SK-N-SH (cell line): Measurements from ENCODE around the gene BPIFA3. TPM values are rescaled to one million over a fixed set of nuclear protein-coding genes. Genes with fewer than 3 reads are reported as not detected.

Experiments used
- CTCF ChIA-PET: fragments of 300-600, 350-600 bp; formaldehyde crosslinking; extraction: SDS; loops from one replicate; lab custom pipeline; 2021; lab: Yijun Ruan, JAX
- POLR2A ChIA-PET: fragments of 350-600 bp; sonication (Branson Sonifier 250); formaldehyde crosslinking; extraction: SDS; loops from one replicate; lab custom pipeline; 2020; ENCODE audit warnings: antibody characterized with exemption, inconsistent platforms; lab: Yijun Ruan, JAX
- DNase-seq: peaks from one replicate; pipeline ENCODE4 v3.0.0; 2012
- H2AFZ ChIP-seq: fragments of 200-600 bp; sonication (generic); 2 replicates; pipeline ENCODE4 v1.8.1; 2016; ENCODE audit warnings: antibody characterized with exemption, mild to moderate bottlenecking, low read depth
- H3F3A ChIP-seq: fragments of 200-600 bp; sonication (generic); replicated peaks from 2 replicates; pipeline ENCODE3; 2016; ENCODE audit warnings: antibody characterized with exemption, mild to moderate bottlenecking; ENCODE audit not compliant: insufficient read depth
- H3K27ac ChIP-seq, 2 experiments: fragments of 200-500 bp in 1 of 2; fragments of 200-600 bp in 1 of 2; sonication (Bioruptor generic) in 1 of 2; sonication (generic), shearing (Covaris generic) in 1 of 2; 2 replicates each; pipeline versions ENCODE4 v1.5.1 to v1.6.1; 2014 to 2016; ENCODE audit warnings: low read depth in 2 of 2, inconsistent platforms in 1 of 2, low read length in 1 of 2, mild to moderate bottlenecking in 1 of 2, mixed read lengths in 1 of 2
- H3K27me3 ChIP-seq: fragments of 200-600 bp; sonication (generic), shearing (Covaris generic); 2 replicates; pipeline ENCODE4 v1.6.1; 2016; ENCODE audit warnings: mixed run types; ENCODE audit not compliant: insufficient read depth
- H3K36me3 ChIP-seq, 2 experiments: fragments of 200-500 bp in 1 of 2; fragments of 200-600 bp in 1 of 2; sonication (Bioruptor generic) in 1 of 2; sonication (generic) in 1 of 2; replicated peaks in 1 of 2; 2 replicates each; pipeline versions ENCODE3 to v1.5.1; 2014 to 2016; ENCODE audit warnings: low read length in 1 of 2, mild to moderate bottlenecking in 1 of 2; ENCODE audit not compliant: insufficient read depth in 2 of 2, control insufficient read depth in 1 of 2
- H3K4me1 ChIP-seq, 2 experiments: fragments of 200-500 bp in 1 of 2; fragments of 200-600 bp in 1 of 2; sonication (Bioruptor generic) in 1 of 2; sonication (generic), shearing (Covaris generic) in 1 of 2; 2 replicates each; pipeline versions ENCODE4 v1.5.1 to v1.6.1; 2014 to 2016; ENCODE audit warnings: low read depth in 1 of 2, low read length in 1 of 2, mixed run types in 1 of 2; ENCODE audit not compliant: insufficient read depth in 2 of 2, control insufficient read depth in 1 of 2
- H3K4me2 ChIP-seq: fragments of 200-600 bp; sonication (generic), shearing (Covaris generic); 2 replicates; pipeline ENCODE4 v1.6.1; 2017; ENCODE audit warnings: mixed run types
- H3K4me3 ChIP-seq, 2 experiments: fragments of 200-500 bp in 1 of 2; fragments of 200-600 bp in 1 of 2; sonication (Bioruptor generic) in 1 of 2; sonication (generic), shearing (Covaris generic) in 1 of 2; 2 replicates each; pipeline versions ENCODE4 v1.5.1 to v1.8.1; 2014 to 2016; ENCODE audit warnings: low read depth in 2 of 2, inconsistent platforms in 1 of 2, low read length in 1 of 2, mild to moderate bottlenecking in 1 of 2, mixed read lengths in 1 of 2, moderate library complexity in 1 of 2
- H3K79me2 ChIP-seq: fragments of 200-600 bp; sonication (generic); 2 replicates; pipeline ENCODE4 v1.8.1; 2017; ENCODE audit warnings: mild to moderate bottlenecking; ENCODE audit not compliant: insufficient read depth
- H3K9ac ChIP-seq: fragments of 200-600 bp; sonication (generic); 2 replicates; pipeline ENCODE4 v1.6.1; 2017; ENCODE audit warnings: mixed run types
- H3K9me2 ChIP-seq: fragments of 200-600 bp; sonication (generic); 2 replicates; pipeline ENCODE4 v1.6.1; 2017; ENCODE audit warnings: mixed run types
- H3K9me3 ChIP-seq: fragments of 200-600 bp; sonication (generic); 2 replicates; pipeline ENCODE4 v1.6.1; 2017; ENCODE audit warnings: mixed run types, mild to moderate bottlenecking, moderate library complexity
- H4K20me1 ChIP-seq: fragments of 200-600 bp; sonication (generic); 2 replicates; pipeline ENCODE4 v1.6.1; 2017; ENCODE audit warnings: mild to moderate bottlenecking, mixed run types; ENCODE audit not compliant: insufficient read depth
- EP300 ChIP-seq, 2 experiments: IDR thresholded peaks; 2 replicates each; pipeline versions ENCODE4 v1.4.0 to v1.6.1; 2012; ENCODE audit warnings: borderline replicate concordance in 1 of 2, low read depth in 1 of 2, low read length in 1 of 2
- EZH2phosphoT487 ChIP-seq: fragments of 200-600 bp; sonication (generic); IDR thresholded peaks from 2 replicates; pipeline ENCODE4 v1.6.1; 2017; ENCODE audit warnings: low read depth, mixed run types, mild to moderate bottlenecking, antibody characterized with exemption, moderate library complexity, borderline replicate concordance
- MEF2A ChIP-seq: IDR thresholded peaks from 2 replicates; pipeline ENCODE4 v1.4.0; 2012; ENCODE audit warnings: low read depth, borderline replicate concordance
- MXI1 ChIP-seq: IDR thresholded peaks from 2 replicates; pipeline ENCODE4 v1.6.1; 2012; ENCODE audit warnings: mild to moderate bottlenecking, low read depth, low read length, improper control_type of control experiment
- POLR2AphosphoS5 ChIP-seq: IDR thresholded peaks from 2 replicates; pipeline ENCODE4 v1.6.1; 2012; ENCODE audit warnings: low read depth, low read length
- RFX5 ChIP-seq: IDR thresholded peaks from 2 replicates; pipeline ENCODE4 v1.6.1; 2012; ENCODE audit warnings: mild to moderate bottlenecking, improper control_type of control experiment, low read length
- TCF12 ChIP-seq: IDR thresholded peaks from 2 replicates; pipeline ENCODE4 v1.4.0; 2012
- WGBS: methylation state at CpG from one replicate; pipeline ENCODE4 v1.1.6; 2017; ENCODE audit warnings: low lambda C conversion rate; 5-methylcytosine and 5-hydroxymethylcytosine counted together
- polyA plus RNA-seq, 3 experiments: library from polyadenylated mRNA; depleted of rRNA; stranded (reverse); fragments of >200 nt; gene quantifications; 2 replicates each; pipeline ENCODE4 v1.2.3, GENCODE V29; 2012
- TF ChIP-seq, protein P1 (sequence below): IDR thresholded peaks from 2 replicates; pipeline ENCODE4; 2012
- TF ChIP-seq, protein P2 (sequence below): fragments of 200-600 bp; sonication (generic); IDR thresholded peaks from 2 replicates; pipeline ENCODE4 v1.6.1; 2017; ENCODE audit warnings: antibody characterized with exemption, mild to moderate bottlenecking, moderate library complexity

The BPIFA3 gene
- polyA plus RNA-seq, 1 of the 3 experiments (the other 2 are of a cell fraction): not detected

DNA sequence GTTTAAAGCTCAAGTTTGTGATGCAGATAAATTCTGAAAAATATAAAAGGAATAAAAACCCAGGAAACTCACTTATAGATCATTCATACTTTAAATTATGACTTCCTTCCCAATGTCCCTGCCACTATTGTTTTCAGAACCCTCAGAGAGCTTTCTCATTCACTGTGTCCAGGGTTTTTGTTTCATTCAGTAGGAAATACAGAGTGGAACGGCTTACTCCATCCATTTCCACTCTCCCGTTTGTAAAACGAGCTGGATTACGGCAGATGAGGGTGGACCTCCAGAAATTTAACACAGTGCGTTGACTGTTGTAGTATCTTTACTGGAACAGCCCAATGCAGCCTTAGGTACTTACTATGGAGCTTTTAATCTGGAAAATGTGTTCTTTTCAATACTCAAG, 42.2 kb downstream of the BPIFA3 start:
- Histone ChIP-seq H3K9ac (no peak overlapping the region), H3K4me1 (no peaks in the 10 kb centered on the region), H3K4me3 (no peak overlapping the region), H3K27ac (no peak overlapping the region), H3K9me3 (no peaks in the 10 kb centered on the region), H2AFZ (no peak overlapping the region)
- 20% methylated on average over 5 of the region's 5 CpGs for WGBS
- DNase-seq: no peak
- TF ChIP-seq POLR2AphosphoS5 (no peak), MEF2A (no peak), EZH2phosphoT487 (no peak), MXI1 (no peak), EP300 (IDR thresholded peaks at IDR 0.05; ENCODE audit: borderline replicate concordance in 1 of 2, low read depth in 1 of 2, low read length in 1 of 2) (no peak), RFX5 (no peak), TCF12 (no peak)
- TF ChIP-seq, protein P1, sequence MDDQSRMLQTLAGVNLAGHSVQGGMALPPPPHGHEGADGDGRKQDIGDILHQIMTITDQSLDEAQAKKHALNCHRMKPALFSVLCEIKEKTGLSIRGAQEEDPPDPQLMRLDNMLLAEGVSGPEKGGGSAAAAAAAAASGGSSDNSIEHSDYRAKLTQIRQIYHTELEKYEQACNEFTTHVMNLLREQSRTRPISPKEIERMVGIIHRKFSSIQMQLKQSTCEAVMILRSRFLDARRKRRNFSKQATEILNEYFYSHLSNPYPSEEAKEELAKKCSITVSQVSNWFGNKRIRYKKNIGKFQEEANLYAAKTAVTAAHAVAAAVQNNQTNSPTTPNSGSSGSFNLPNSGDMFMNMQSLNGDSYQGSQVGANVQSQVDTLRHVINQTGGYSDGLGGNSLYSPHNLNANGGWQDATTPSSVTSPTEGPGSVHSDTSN: no peak
- TF ChIP-seq, protein P2, sequence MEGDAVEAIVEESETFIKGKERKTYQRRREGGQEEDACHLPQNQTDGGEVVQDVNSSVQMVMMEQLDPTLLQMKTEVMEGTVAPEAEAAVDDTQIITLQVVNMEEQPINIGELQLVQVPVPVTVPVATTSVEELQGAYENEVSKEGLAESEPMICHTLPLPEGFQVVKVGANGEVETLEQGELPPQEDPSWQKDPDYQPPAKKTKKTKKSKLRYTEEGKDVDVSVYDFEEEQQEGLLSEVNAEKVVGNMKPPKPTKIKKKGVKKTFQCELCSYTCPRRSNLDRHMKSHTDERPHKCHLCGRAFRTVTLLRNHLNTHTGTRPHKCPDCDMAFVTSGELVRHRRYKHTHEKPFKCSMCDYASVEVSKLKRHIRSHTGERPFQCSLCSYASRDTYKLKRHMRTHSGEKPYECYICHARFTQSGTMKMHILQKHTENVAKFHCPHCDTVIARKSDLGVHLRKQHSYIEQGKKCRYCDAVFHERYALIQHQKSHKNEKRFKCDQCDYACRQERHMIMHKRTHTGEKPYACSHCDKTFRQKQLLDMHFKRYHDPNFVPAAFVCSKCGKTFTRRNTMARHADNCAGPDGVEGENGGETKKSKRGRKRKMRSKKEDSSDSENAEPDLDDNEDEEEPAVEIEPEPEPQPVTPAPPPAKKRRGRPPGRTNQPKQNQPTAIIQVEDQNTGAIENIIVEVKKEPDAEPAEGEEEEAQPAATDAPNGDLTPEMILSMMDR: no peak
- TF ChIP-seq, all 33 proteins: peak for 0
- H4K20me1 ChIP-seq: no peaks in the 10 kb centered on the region
- ChIA-PET CTCF (interaction anchor here (1.0 to 2.3 kb wide), 3 partner anchors 30 to 40 kb away, joined by 4 to 9 read pairs (median 8); no protein-coding TSS in a partner anchor), POLR2A (no interaction called here)
- peaks cover 4% of the 10 kb centered on the region; the same call in 1 of the 2 replicates for H3K27me3 ChIP-seq
- no peaks in the 10 kb centered on the region for H3K79me2 ChIP-seq
- no peak overlapping the region for H3K4me2 ChIP-seq
- H3K9me2 ChIP-seq: 0 out of 2 replicates have a peak, but pooled peaks cover 6% of the 10 kb centered on the region
- peaks cover 4% of the 10 kb centered on the region for H3F3A ChIP-seq
- no peaks in the 10 kb centered on the region for H3K36me3 ChIP-seq

DNA sequence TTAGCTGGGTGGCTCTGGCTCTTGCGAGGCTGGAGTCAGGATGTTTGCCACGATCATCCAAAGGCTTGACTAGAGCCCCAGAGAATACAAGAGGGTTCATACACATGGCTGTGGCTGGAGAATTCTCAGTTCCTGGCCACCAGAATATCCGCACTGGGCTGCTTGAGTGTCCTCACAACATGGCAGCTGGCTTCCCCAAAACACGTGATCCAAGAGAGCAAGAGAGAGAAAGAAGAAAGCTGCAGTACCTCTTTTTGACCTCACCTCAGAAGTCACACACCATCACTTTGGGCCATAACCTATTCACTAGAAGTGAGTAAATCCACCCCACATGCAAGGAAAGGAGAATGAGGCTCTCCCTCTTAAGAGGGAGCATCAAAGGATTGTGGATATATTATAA, 44.3 kb downstream of the BPIFA3 start:
- no peaks in the 10 kb centered on the region for H4K20me1 ChIP-seq
- H3K9ac ChIP-seq: no peak overlapping the region
- CTCF ChIA-PET: interaction anchor here (2.2 to 3.2 kb wide), 3 partner anchors 22 to 41 kb away, joined by 8 to 34 read pairs (median 18); no protein-coding TSS in a partner anchor
- DNase-seq: no peak
- 27% methylated on average over 4 of the region's 4 CpGs for WGBS
- no peak overlapping the region for H2AFZ ChIP-seq
- no peaks in the 10 kb centered on the region for H3K9me2 ChIP-seq
- POLR2A ChIA-PET: no interaction called here
- H3K4me2 ChIP-seq: no peak overlapping the region
- H3K9me3 ChIP-seq: no peaks in the 10 kb centered on the region
- H3K4me1 ChIP-seq: no peaks in the 10 kb centered on the region
- peaks cover 4% of the 10 kb centered on the region; the same call in 1 of the 2 replicates for H3K27me3 ChIP-seq
- no peaks in the 10 kb centered on the region for H3K79me2 ChIP-seq
- no peak overlapping the region for H3K27ac ChIP-seq
- no peak for TF ChIP-seq MEF2A
- TF ChIP-seq, all 33 proteins: peak for 0
- Histone ChIP-seq H3K36me3 (no peaks in the 10 kb centered on the region), H3F3A (peaks cover 4% of the 10 kb centered on the region), H3K4me3 (no peak overlapping the region)
